Erythroblast (primary cell): ENCODE results near the gene DGLUCY.

Source experiments
- GATA1 ChIP-seq: IDR thresholded peaks from 2 replicates; pipeline ENCODE4 v1.6.1; 2011; ENCODE audit warnings: low read depth, mild to moderate bottlenecking, control low read depth, low read length, moderate library complexity
- POLR2A ChIP-seq: IDR thresholded peaks from 2 replicates; pipeline ENCODE4 v1.6.1; 2011; ENCODE audit warnings: mild to moderate bottlenecking, low read length

DNA sequence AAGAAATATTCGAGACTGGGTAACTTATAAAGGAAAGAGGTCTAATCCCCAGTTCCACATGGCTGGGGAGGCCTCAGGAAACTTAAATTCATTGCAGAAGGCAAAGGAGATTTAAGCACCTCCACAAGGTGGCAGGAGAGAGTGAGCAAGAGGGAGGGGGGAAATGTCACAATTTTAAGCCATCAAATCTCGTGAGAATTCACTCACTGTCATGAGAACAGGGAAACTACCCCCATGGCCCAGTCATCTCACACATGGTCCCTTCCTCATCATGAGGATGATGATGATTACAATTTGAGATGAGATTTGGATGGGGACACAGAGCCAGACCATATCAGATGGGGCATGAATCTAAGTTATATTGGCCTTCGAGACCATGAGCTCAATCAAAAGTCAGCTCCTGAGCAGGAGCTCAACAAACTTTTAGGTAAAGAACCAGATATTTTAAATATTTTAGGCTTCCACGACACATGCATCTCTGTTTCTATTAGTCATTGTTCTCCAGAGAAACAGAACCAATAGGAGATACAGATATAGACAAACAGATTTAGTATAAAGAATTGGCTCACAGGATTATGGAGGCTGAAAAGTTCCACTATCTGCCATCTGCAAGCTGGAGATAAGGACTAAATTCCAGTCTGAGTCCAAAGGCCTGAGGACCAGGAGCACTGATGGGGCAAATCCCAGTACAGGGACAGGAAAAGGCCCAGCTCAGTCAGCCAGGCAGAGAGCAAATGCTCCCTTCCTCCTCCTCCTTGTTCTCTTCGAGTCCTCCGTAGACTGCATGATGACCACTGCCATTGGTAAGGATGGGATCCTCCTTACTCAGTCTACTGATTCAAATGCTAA, 24.9 kb downstream of the DGLUCY start:
- TF ChIP-seq POLR2A (no peak), GATA1 (no peak)
